ENCODE data around the gene MYO9B.

Gene MYO9B

GRCh38 chr19:17197666-17198065, 122.1 kb downstream of the MYO9B start:
- no peaks in the 10 kb centered on the region for H3K4me1 ChIP-seq (ENCODE audit: insufficient read depth, low read length)
- H3K9ac ChIP-seq (ENCODE audit: low read depth, low read length) = no peak overlapping the region
- peaks cover 9% of the 10 kb centered on the region; the same call in 1 of the 2 replicates for H3K36me3 ChIP-seq (ENCODE audit: insufficient read depth, low read length)
- no peaks in the 10 kb centered on the region for H3K9me3 ChIP-seq (ENCODE audit: control insufficient read depth, insufficient read depth, low read length)

GRCh38 chr19:17200408-17201079, 125.0 kb downstream of the MYO9B start:
- Histone ChIP-seq H3K36me3 (ENCODE audit: insufficient read depth, low read length) (peaks cover 9% of the 10 kb centered on the region; the same call in 1 of the 2 replicates), H3K4me1 (ENCODE audit: insufficient read depth, low read length) (no peaks in the 10 kb centered on the region), H3K9me3 (ENCODE audit: control insufficient read depth, insufficient read depth, low read length) (no peaks in the 10 kb centered on the region), H3K9ac (ENCODE audit: low read depth, low read length) (no peak overlapping the region)

GRCh38 chr19:17202249-17202648, 126.7 kb downstream of the MYO9B start:
- H3K9ac ChIP-seq (ENCODE audit: low read depth, low read length) = no peak overlapping the region
- peaks cover 9% of the 10 kb centered on the region; the same call in 1 of the 2 replicates for H3K36me3 ChIP-seq (ENCODE audit: insufficient read depth, low read length)

GRCh38 chr19:17202713-17203112, 127.1 kb downstream of the MYO9B start:
- Histone ChIP-seq H3K9me3 (ENCODE audit: control insufficient read depth, insufficient read depth, low read length) (no peaks in the 10 kb centered on the region), H3K36me3 (ENCODE audit: insufficient read depth, low read length) (peaks cover 9% of the 10 kb centered on the region; the same call in 1 of the 2 replicates), H3K9ac (ENCODE audit: low read depth, low read length) (no peak overlapping the region), H3K4me1 (ENCODE audit: insufficient read depth, low read length) (no peaks in the 10 kb centered on the region)

More at GRCh38 chr19:17202249-17202648, 126.7 kb downstream of the MYO9B start:
- H3K4me1 ChIP-seq (ENCODE audit: insufficient read depth, low read length) = no peaks in the 10 kb centered on the region
- H3K9me3 ChIP-seq (ENCODE audit: control insufficient read depth, insufficient read depth, low read length) = no peaks in the 10 kb centered on the region

GRCh38 chr19:17205237-17206140, 129.9 kb downstream of the MYO9B start:
- Histone ChIP-seq H3K9me3 (ENCODE audit: control insufficient read depth, insufficient read depth, low read length) (no peaks in the 10 kb centered on the region), H3K4me1 (ENCODE audit: insufficient read depth, low read length) (peaks cover 9% of the 10 kb centered on the region; the same call in 1 of the 2 replicates), H3K9ac (ENCODE audit: low read depth, low read length) (no peak overlapping the region), H3K36me3 (ENCODE audit: insufficient read depth, low read length) (peaks cover 9% of the 10 kb centered on the region; the same call in 1 of the 2 replicates)

- Histone ChIP-seq H3K9me3 (ENCODE audit: control insufficient read depth, insufficient read depth, low read length) (no peaks in the 10 kb centered on the region), H3K9ac (ENCODE audit: low read depth, low read length) (no peak overlapping the region), H3K4me1 (ENCODE audit: insufficient read depth, low read length) (peaks cover 9% of the 10 kb centered on the region; the same call in 1 of the 2 replicates), H3K36me3 (ENCODE audit: insufficient read depth, low read length) (peaks cover 2% of the 10 kb centered on the region; the same call in 1 of the 2 replicates)
These were observed 131.4 kb downstream of the MYO9B start for GRCh38 chr19:17206736-17207581.

- Histone ChIP-seq H3K36me3 (ENCODE audit: insufficient read depth, low read length) (peaks cover 3% of the 10 kb centered on the region), H3K9ac (ENCODE audit: low read depth, low read length) (no peak overlapping the region), H3K9me3 (ENCODE audit: control insufficient read depth, insufficient read depth, low read length) (no peaks in the 10 kb centered on the region), H3K4me1 (ENCODE audit: insufficient read depth, low read length) (peaks cover 9% of the 10 kb centered on the region; the same call in 1 of the 2 replicates)
These were observed 133.8 kb downstream of the MYO9B start for GRCh38 chr19:17209126-17210036.

- H3K9ac ChIP-seq (ENCODE audit: low read depth, low read length) = no peak overlapping the region
- H3K4me1 ChIP-seq (ENCODE audit: insufficient read depth, low read length) = peaks cover 9% of the 10 kb centered on the region; the same call in 1 of the 2 replicates
- no peaks in the 10 kb centered on the region for H3K9me3 ChIP-seq (ENCODE audit: control insufficient read depth, insufficient read depth, low read length)
- H3K36me3 ChIP-seq (ENCODE audit: insufficient read depth, low read length) = peaks cover 3% of the 10 kb centered on the region
These were observed 134.7 kb downstream of the MYO9B start for GRCh38 chr19:17210296-17210695.

GRCh38 chr19:17211547-17212446, 136.2 kb downstream of the MYO9B start:
- no peaks in the 10 kb centered on the region for H3K9me3 ChIP-seq (ENCODE audit: control insufficient read depth, insufficient read depth, low read length)
- H3K4me1 ChIP-seq (ENCODE audit: insufficient read depth, low read length) = peaks cover 9% of the 10 kb centered on the region; the same call in 1 of the 2 replicates
- H3K9ac ChIP-seq (ENCODE audit: low read depth, low read length) = no peak overlapping the region
- H3K36me3 ChIP-seq (ENCODE audit: insufficient read depth, low read length) = peaks cover 3% of the 10 kb centered on the region

GRCh38 chr19:17213334-17213733, 137.8 kb downstream of the MYO9B start:
- Histone ChIP-seq H3K36me3 (ENCODE audit: insufficient read depth, low read length) (peaks cover 3% of the 10 kb centered on the region), H3K9ac (ENCODE audit: low read depth, low read length) (no peak overlapping the region), H3K4me1 (ENCODE audit: insufficient read depth, low read length) (peaks cover 9% of the 10 kb centered on the region; the same call in 1 of the 2 replicates), H3K9me3 (ENCODE audit: control insufficient read depth, insufficient read depth, low read length) (no peaks in the 10 kb centered on the region)

- Histone ChIP-seq H3K36me3 (ENCODE audit: insufficient read depth, low read length) (peaks cover 9% of the 10 kb centered on the region; the same call in 1 of the 2 replicates), H3K9ac (ENCODE audit: low read depth, low read length) (peak overlapping the region; percentile 94), H3K4me1 (ENCODE audit: insufficient read depth, low read length) (no peaks in the 10 kb centered on the region; the same call in 1 of the 2 replicates), H3K9me3 (ENCODE audit: control insufficient read depth, insufficient read depth, low read length) (no peaks in the 10 kb centered on the region)
These were observed 139.0 kb downstream of the MYO9B start for GRCh38 chr19:17214508-17215126.
